ENCODE measurements around the gene SLC8A1. TPM values are rescaled to one million over a fixed set of nuclear protein-coding genes. Genes with fewer than 3 reads are reported as not detected.

Gene SLC8A1
- total and polyA plus RNA-seq, 2 donors from 2014 or later, result 12.9 to 33.9 TPM

DNA sequence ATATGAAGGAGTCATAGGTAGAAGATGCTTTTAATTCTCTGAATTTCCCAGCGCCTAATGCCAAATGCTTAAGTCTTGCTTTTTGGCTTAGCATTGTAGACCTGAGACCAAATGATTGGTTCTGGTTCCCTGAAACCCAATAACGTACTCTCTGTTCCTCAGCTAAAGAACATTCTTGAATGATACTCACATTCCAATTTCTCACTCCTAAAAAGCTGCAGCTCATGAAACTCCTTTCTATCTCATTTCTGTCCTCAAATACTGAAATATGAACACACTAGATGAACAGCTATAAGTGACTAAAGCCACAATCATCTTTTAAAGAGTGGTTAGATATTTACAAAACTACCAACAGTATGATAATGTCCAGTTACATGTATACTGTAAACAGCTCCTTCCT is 272.1 kb downstream of the SLC8A1 start:
- no peak overlapping the region for H3K9ac ChIP-seq (ENCODE audit: low read length in 3 of 3)
- no peak for FAIRE-seq
- intact Hi-C loops (cut with DNase I), result no loop called here
- DNase-seq, result no peak
- no peak overlapping the region for H3K27ac ChIP-seq (ENCODE audit: low read depth in 2 of 2, low read length in 2 of 2)
- H3K4me3 ChIP-seq (ENCODE audit: low read length in 3 of 3), result no peak overlapping the region
- H3K36me3 ChIP-seq (ENCODE audit: control insufficient read depth in 2 of 3, insufficient read depth in 3 of 3, low read length in 3 of 3), result no peaks in the 10 kb centered on the region
- no peaks in the 10 kb centered on the region for H3K27me3 ChIP-seq (ENCODE audit: control insufficient read depth, insufficient read depth, low read length)
- peaks cover 0 to 2% (median 0%) of the 10 kb centered on the region in 3 donors for H3K4me1 ChIP-seq (ENCODE audit: control insufficient read depth in 2 of 3, insufficient read depth in 2 of 3, low read depth in 1 of 3, low read length in 3 of 3)
- no peaks in the 10 kb centered on the region for H3K9me3 ChIP-seq (ENCODE audit: control insufficient read depth in 2 of 3, insufficient read depth in 1 of 3, low read length in 3 of 3)
- TF ChIP-seq, protein P1, sequence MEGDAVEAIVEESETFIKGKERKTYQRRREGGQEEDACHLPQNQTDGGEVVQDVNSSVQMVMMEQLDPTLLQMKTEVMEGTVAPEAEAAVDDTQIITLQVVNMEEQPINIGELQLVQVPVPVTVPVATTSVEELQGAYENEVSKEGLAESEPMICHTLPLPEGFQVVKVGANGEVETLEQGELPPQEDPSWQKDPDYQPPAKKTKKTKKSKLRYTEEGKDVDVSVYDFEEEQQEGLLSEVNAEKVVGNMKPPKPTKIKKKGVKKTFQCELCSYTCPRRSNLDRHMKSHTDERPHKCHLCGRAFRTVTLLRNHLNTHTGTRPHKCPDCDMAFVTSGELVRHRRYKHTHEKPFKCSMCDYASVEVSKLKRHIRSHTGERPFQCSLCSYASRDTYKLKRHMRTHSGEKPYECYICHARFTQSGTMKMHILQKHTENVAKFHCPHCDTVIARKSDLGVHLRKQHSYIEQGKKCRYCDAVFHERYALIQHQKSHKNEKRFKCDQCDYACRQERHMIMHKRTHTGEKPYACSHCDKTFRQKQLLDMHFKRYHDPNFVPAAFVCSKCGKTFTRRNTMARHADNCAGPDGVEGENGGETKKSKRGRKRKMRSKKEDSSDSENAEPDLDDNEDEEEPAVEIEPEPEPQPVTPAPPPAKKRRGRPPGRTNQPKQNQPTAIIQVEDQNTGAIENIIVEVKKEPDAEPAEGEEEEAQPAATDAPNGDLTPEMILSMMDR (IDR thresholded peaks at IDR 0.05; ENCODE audit: borderline replicate concordance, extremely low read depth, insufficient read depth), result no peak

GRCh38 chr2:40178971-40179370 is 272.9 kb downstream of the SLC8A1 start:
- H3K9ac ChIP-seq (ENCODE audit: low read length in 3 of 3), result no peak overlapping the region
- no peak overlapping the region for H3K4me3 ChIP-seq (ENCODE audit: low read length in 3 of 3)
- H3K4me1 ChIP-seq (ENCODE audit: control insufficient read depth in 2 of 3, insufficient read depth in 2 of 3, low read depth in 1 of 3, low read length in 3 of 3), result peaks cover 0 to 2% (median 0%) of the 10 kb centered on the region in 3 donors
- no peaks in the 10 kb centered on the region for H3K36me3 ChIP-seq (ENCODE audit: control insufficient read depth in 2 of 3, insufficient read depth in 3 of 3, low read length in 3 of 3)
- no peaks in the 10 kb centered on the region for H3K27me3 ChIP-seq (ENCODE audit: control insufficient read depth, insufficient read depth, low read length)
- no peak for DNase-seq
- TF ChIP-seq, protein P1 (IDR thresholded peaks at IDR 0.05; ENCODE audit: borderline replicate concordance, extremely low read depth, insufficient read depth), result no peak
- H3K9me3 ChIP-seq (ENCODE audit: control insufficient read depth in 2 of 3, insufficient read depth in 1 of 3, low read length in 3 of 3), result no peaks in the 10 kb centered on the region
- intact Hi-C loops (cut with DNase I), result no loop called here
- no peak overlapping the region for H3K27ac ChIP-seq (ENCODE audit: low read depth in 2 of 2, low read length in 2 of 2)
- no peak for FAIRE-seq

- H3K4me3 ChIP-seq (ENCODE audit: low read length in 3 of 3), result no peak overlapping the region
- no peak overlapping the region for H3K27ac ChIP-seq (ENCODE audit: low read depth in 2 of 2, low read length in 2 of 2)
- no peak overlapping the region for H3K9ac ChIP-seq (ENCODE audit: low read length in 3 of 3)
- DNase-seq (no peak), FAIRE-seq (no peak)
- H3K36me3 ChIP-seq (ENCODE audit: control insufficient read depth in 2 of 3, insufficient read depth in 3 of 3, low read length in 3 of 3), result no peaks in the 10 kb centered on the region
- H3K9me3 ChIP-seq (ENCODE audit: control insufficient read depth in 2 of 3, insufficient read depth in 1 of 3, low read length in 3 of 3), result no peaks in the 10 kb centered on the region
- H3K4me1 ChIP-seq (ENCODE audit: control insufficient read depth in 2 of 3, insufficient read depth in 2 of 3, low read depth in 1 of 3, low read length in 3 of 3), result peaks cover 0 to 2% (median 0%) of the 10 kb centered on the region in 3 donors
- TF ChIP-seq, protein P1 (IDR thresholded peaks at IDR 0.05; ENCODE audit: borderline replicate concordance, extremely low read depth, insufficient read depth), result no peak
- intact Hi-C loops (cut with DNase I), result no loop called here
- H3K27me3 ChIP-seq (ENCODE audit: control insufficient read depth, insufficient read depth, low read length), result no peaks in the 10 kb centered on the region
These were observed 273.6 kb downstream of the SLC8A1 start for GRCh38 chr2:40178171-40178778.

DNA sequence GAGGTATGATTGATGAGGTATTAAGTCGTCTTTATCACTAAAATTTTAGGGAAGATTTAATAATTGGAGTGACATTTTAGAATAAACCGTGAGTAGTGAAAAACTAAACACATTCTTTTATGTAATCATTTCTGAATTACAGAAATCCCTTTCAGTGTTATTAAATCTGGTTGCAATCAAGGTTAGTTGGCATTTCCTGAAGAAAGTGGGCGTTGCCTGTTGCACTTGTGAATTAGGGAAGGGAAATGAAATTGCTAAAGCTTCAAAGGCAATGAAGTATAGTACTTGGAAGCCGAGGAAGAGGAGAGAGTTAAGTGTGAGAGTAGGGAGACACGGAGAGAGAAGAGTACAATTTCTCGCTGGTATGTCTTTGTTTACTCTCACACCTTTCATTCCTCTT is 274.5 kb downstream of the SLC8A1 start:
- intact Hi-C loops (cut with DNase I), result no loop called here
- H3K9ac ChIP-seq (ENCODE audit: low read length in 3 of 3), result no peak overlapping the region
- peaks cover 0 to 2% (median 0%) of the 10 kb centered on the region in 3 donors for H3K4me1 ChIP-seq (ENCODE audit: control insufficient read depth in 2 of 3, insufficient read depth in 2 of 3, low read depth in 1 of 3, low read length in 3 of 3)
- H3K27me3 ChIP-seq (ENCODE audit: control insufficient read depth, insufficient read depth, low read length), result no peaks in the 10 kb centered on the region
- DNase-seq (no peak), FAIRE-seq (no peak)
- H3K27ac ChIP-seq (ENCODE audit: low read depth in 2 of 2, low read length in 2 of 2), result no peak overlapping the region
- H3K9me3 ChIP-seq (ENCODE audit: control insufficient read depth in 2 of 3, insufficient read depth in 1 of 3, low read length in 3 of 3), result no peaks in the 10 kb centered on the region
- H3K36me3 ChIP-seq (ENCODE audit: control insufficient read depth in 2 of 3, insufficient read depth in 3 of 3, low read length in 3 of 3), result no peaks in the 10 kb centered on the region
- TF ChIP-seq, protein P1 (IDR thresholded peaks at IDR 0.05; ENCODE audit: borderline replicate concordance, extremely low read depth, insufficient read depth), result no peak
- no peak overlapping the region for H3K4me3 ChIP-seq (ENCODE audit: low read length in 3 of 3)

Measured in kidney (tissue), 14 donors.